B cell (primary cell): ENCODE results near the gene FASTK. TPM values are rescaled to one million over a fixed set of nuclear protein-coding genes. Genes with fewer than 3 reads are reported as not detected.

Experiments used
- ATAC-seq: fragments of 200-7000 bp; cut with Tn5 transposase; one replicate; pipeline ENCODE4 v1.10.0; 2021; ENCODE audit warnings: low read depth, mild to moderate bottlenecking, moderate number of reproducible peaks, moderate library complexity
- CTCF ChIA-PET: fragments of 350-600 bp; sonication (Branson Sonifier 250); formaldehyde crosslinking; loops from one replicate; lab custom pipeline; 2021; ENCODE audit warnings: antibody characterized with exemption, inconsistent platforms; lab: Charles Lee
- POLR2A ChIA-PET: fragments of 350-600 bp; sonication (Branson Sonifier 250); formaldehyde crosslinking; loops from one replicate; lab custom pipeline; 2021; ENCODE audit warnings: antibody characterized with exemption; lab: Charles Lee
- DNase-seq: peaks from one replicate; pipeline ENCODE4 v3.0.0; 2013
- H2AFZ ChIP-seq: 2 replicates; pipeline ENCODE4 v1.6.1; 2012; ENCODE audit warnings: mild to moderate bottlenecking, low read depth, low read length; ENCODE audit not compliant: insufficient read depth, poor library complexity, severe bottlenecking
- H3K27ac ChIP-seq, 2 donors: 1 replicate in 1 of 2; 2 replicates in 1 of 2; pipeline ENCODE4 v1.5.1; 2012 to 2013; ENCODE audit warnings: low read length in 2 of 2, mild to moderate bottlenecking in 2 of 2, moderate library complexity in 1 of 2
- H3K27me3 ChIP-seq, 4 experiments: fragments of 200-600 bp in 1 of 4; sonication (generic) in 1 of 4; replicated peaks in 1 of 4; 1 replicate in 2 of 4; 2 replicates in 2 of 4; pipeline versions ENCODE4 v1.6.1 to v1.7.0; 2013 to 2016; ENCODE audit warnings: low read length in 3 of 4, mild to moderate bottlenecking in 2 of 4, mixed read lengths in 1 of 4, moderate library complexity in 1 of 4; ENCODE audit not compliant: insufficient read depth in 4 of 4, control insufficient read depth in 3 of 4; ENCODE audit errors: control extremely low read depth in 1 of 4
- H3K36me3 ChIP-seq, 2 experiments: replicated peaks in 1 of 2; 1 replicate in 1 of 2; 2 replicates in 1 of 2; pipeline versions ENCODE4 v1.6.1 to v1.7.1; 2013; ENCODE audit warnings: low read length in 1 of 2; ENCODE audit not compliant: insufficient read depth in 2 of 2, control insufficient read depth in 1 of 2; ENCODE audit errors: control extremely low read depth in 1 of 2, extremely low read depth in 1 of 2
- H3K4me1 ChIP-seq, 2 donors: fragments of 200-600 bp in 1 of 2; sonication (generic) in 1 of 2; 1 replicate in 1 of 2; 2 replicates in 1 of 2; pipeline versions ENCODE4 v1.5.1 to v1.6.1; 2013 to 2017; ENCODE audit warnings: low read length in 2 of 2; ENCODE audit not compliant: control insufficient read depth in 2 of 2, insufficient read depth in 2 of 2
- H3K4me2 ChIP-seq: replicated peaks from 2 replicates; pipeline ENCODE3; 2012; ENCODE audit warnings: mild to moderate bottlenecking, low read depth, low read length; ENCODE audit not compliant: poor library complexity, severe bottlenecking
- H3K4me3 ChIP-seq, 5 experiments: fragments of 200-600 bp in 1 of 5; sonication (generic) in 1 of 5; 1 replicate in 3 of 5; 2 replicates in 2 of 5; pipeline versions ENCODE4 v1.5.1 to v1.7.0; 2011 to 2016; ENCODE audit warnings: low read length in 4 of 5, mild to moderate bottlenecking in 4 of 5, low read depth in 2 of 5, control low read depth in 1 of 5, moderate library complexity in 1 of 5; ENCODE audit not compliant: insufficient read depth in 1 of 5; ENCODE audit errors: control extremely low read depth in 1 of 5, extremely low read depth in 1 of 5
- H3K79me2 ChIP-seq: fragments of 200-600 bp; sonication (generic); one replicate; pipeline ENCODE4 v1.6.0; 2016; ENCODE audit warnings: low read length; ENCODE audit not compliant: control insufficient read depth, insufficient read depth
- H3K9ac ChIP-seq: fragments of 200-600 bp; sonication (generic); 2 replicates; pipeline ENCODE4 v1.6.1; 2017; ENCODE audit warnings: mild to moderate bottlenecking, low read length, moderate library complexity
- H3K9me3 ChIP-seq, 3 donors: one replicate each; pipeline versions ENCODE4 v1.6.1 to v1.7.1; 2013; ENCODE audit warnings: low read length in 2 of 3; ENCODE audit not compliant: control insufficient read depth in 2 of 3, insufficient read depth in 1 of 3; ENCODE audit errors: control extremely low read depth in 1 of 3
- H4K20me1 ChIP-seq: 2 replicates; pipeline ENCODE4 v1.6.0; 2012; ENCODE audit warnings: mild to moderate bottlenecking, low read length; ENCODE audit not compliant: insufficient read depth, control insufficient read depth, poor library complexity, severe bottlenecking
- H3K27ac Mint-ChIP-seq: one replicate; pipeline ENCODE4 v1.8.0; 2021; ENCODE audit warnings: mixed read lengths
- H3K27me3 Mint-ChIP-seq: one replicate; pipeline ENCODE4 v1.8.0; 2021; ENCODE audit warnings: mixed read lengths
- H3K4me1 Mint-ChIP-seq: one replicate; pipeline ENCODE4 v1.8.0; 2021; ENCODE audit warnings: mixed read lengths
- H3K4me3 Mint-ChIP-seq: one replicate; pipeline ENCODE4 v1.8.0; 2021; ENCODE audit warnings: mixed read lengths
- H3K9me3 Mint-ChIP-seq: one replicate; pipeline ENCODE4 v1.8.0; 2022; ENCODE audit warnings: mixed read lengths; ENCODE audit not compliant: insufficient read depth
- EZH2 ChIP-seq: IDR thresholded peaks from 2 replicates; pipeline ENCODE4 v1.6.1; 2012; ENCODE audit warnings: borderline replicate concordance, low read depth, mild to moderate bottlenecking, moderate library complexity, low read length; ENCODE audit not compliant: insufficient read depth, poor library complexity, severe bottlenecking
- WGBS: methylation state at CpG from one replicate; pipeline ENCODE4 v1.1.5; 2013; ENCODE audit warnings: missing lambda C conversion rate; ENCODE audit not compliant: insufficient coverage; 5-methylcytosine and 5-hydroxymethylcytosine counted together
- intact Hi-C: fragments of 100-400 bp; cut with micrococcal nuclease; formaldehyde crosslinking; loops from one replicate; pipeline ENCODE4 v1.10.0; 2022
- polyA plus RNA-seq: library from polyadenylated mRNA; depleted of rRNA; stranded (reverse); fragments of >200 nt; gene quantifications from 2 replicates; pipeline ENCODE4 v1.2.3, GENCODE V29; 2012
- total RNA-seq, 2 donors: library from RNA; stranded (reverse); fragments of 120-200 nt in 1 of 2; gene quantifications; 1 replicate in 1 of 2; 2 replicates in 1 of 2; pipeline versions ENCODE4 v1.2.3 to v1.2.4, GENCODE V29; 2013 to 2022
- TF ChIP-seq, protein P1 (sequence below): fragments of 200-600 bp; IDR thresholded peaks from one replicate; pipeline ENCODE4 v1.8.0; 2022; ENCODE audit warnings: antibody characterized with exemption, mild to moderate bottlenecking

The FASTK gene
- total and polyA plus RNA-seq, 2 donors (not counting 1 experiment from before 2014, with no cell fraction given), result 120 to 258 TPM

- Mint-ChIP-seq H3K9me3 (no peaks in the 10 kb centered on the region), H3K27ac (no peak overlapping the region), H3K27me3 (no peaks in the 10 kb centered on the region), H3K4me1 (peaks cover 25% of the 10 kb centered on the region), H3K4me3 (no peak overlapping the region)
- ATAC-seq, result no peak
- no peak for TF ChIP-seq EZH2
- TF ChIP-seq, protein P1, sequence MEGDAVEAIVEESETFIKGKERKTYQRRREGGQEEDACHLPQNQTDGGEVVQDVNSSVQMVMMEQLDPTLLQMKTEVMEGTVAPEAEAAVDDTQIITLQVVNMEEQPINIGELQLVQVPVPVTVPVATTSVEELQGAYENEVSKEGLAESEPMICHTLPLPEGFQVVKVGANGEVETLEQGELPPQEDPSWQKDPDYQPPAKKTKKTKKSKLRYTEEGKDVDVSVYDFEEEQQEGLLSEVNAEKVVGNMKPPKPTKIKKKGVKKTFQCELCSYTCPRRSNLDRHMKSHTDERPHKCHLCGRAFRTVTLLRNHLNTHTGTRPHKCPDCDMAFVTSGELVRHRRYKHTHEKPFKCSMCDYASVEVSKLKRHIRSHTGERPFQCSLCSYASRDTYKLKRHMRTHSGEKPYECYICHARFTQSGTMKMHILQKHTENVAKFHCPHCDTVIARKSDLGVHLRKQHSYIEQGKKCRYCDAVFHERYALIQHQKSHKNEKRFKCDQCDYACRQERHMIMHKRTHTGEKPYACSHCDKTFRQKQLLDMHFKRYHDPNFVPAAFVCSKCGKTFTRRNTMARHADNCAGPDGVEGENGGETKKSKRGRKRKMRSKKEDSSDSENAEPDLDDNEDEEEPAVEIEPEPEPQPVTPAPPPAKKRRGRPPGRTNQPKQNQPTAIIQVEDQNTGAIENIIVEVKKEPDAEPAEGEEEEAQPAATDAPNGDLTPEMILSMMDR, result peak; percentile 37
- Histone ChIP-seq H3K27ac (no peak overlapping the region), H2AFZ (no peak overlapping the region), H3K9me3 (no peaks in the 10 kb centered on the region), H4K20me1 (peaks cover 21% of the 10 kb centered on the region), H3K27me3 (no peaks in the 10 kb centered on the region), H3K36me3 (peaks cover 0 to 15% of the 10 kb centered on the region in 2 experiments), H3K4me2 (no peak overlapping the region), H3K9ac (no peak overlapping the region), H3K4me3 (no peak overlapping the region), H3K4me1 (peaks cover 19 to 31% of the 10 kb centered on the region in 2 donors), H3K79me2 (peaks cover 27% of the 10 kb centered on the region)
- WGBS, result 91% methylated on average over 32 of the region's 33 CpGs
- ChIA-PET CTCF (interaction anchor here (1.5 kb wide), 1 partner anchor 9 kb away, joined by 4 read pairs; no protein-coding TSS in a partner anchor), POLR2A (interaction anchor here (0.6 kb wide), 1 partner anchor 799 kb away, joined by 3 read pairs; no protein-coding TSS in a partner anchor)
- intact Hi-C loops, result no loop called here
- DNase-seq, result peak; percentile 40
These were observed 3.5 kb downstream of the FASTK start for GRCh38 chr7:151076863-151077704.

- Histone ChIP-seq H3K9ac (no peak overlapping the region), H2AFZ (no peak overlapping the region), H3K36me3 (peaks cover 0 to 20% of the 10 kb centered on the region in 2 experiments), H3K4me3 (no peak overlapping the region), H4K20me1 (peaks cover 10% of the 10 kb centered on the region), H3K27ac (no peak overlapping the region), H3K9me3 (no peaks in the 10 kb centered on the region), H3K27me3 (no peaks in the 10 kb centered on the region), H3K79me2 (peaks cover 16% of the 10 kb centered on the region), H3K4me2 (no peak overlapping the region), H3K4me1 (peaks cover 11 to 22% of the 10 kb centered on the region in 2 donors)
- ATAC-seq, result no peak
- no peaks in the 10 kb centered on the region for H3K9me3 Mint-ChIP-seq
- DNase-seq, result peak; percentile 11
- ChIA-PET CTCF (interaction anchor here (1.5 kb wide), 1 partner anchor 8 kb away, joined by 4 read pairs; no protein-coding TSS in a partner anchor), POLR2A (interaction anchor here (0.6 kb wide), 1 partner anchor 800 kb away, joined by 3 read pairs; no protein-coding TSS in a partner anchor)
- 94% methylated on average over 13 of the region's 22 CpGs for WGBS
- TF ChIP-seq EZH2, result no peak
- TF ChIP-seq, protein P1, result no peak
- peaks cover 20% of the 10 kb centered on the region for H3K4me1 Mint-ChIP-seq
- intact Hi-C loops, result no loop called here
- H3K4me3 Mint-ChIP-seq, result no peak overlapping the region
- H3K27me3 Mint-ChIP-seq, result no peaks in the 10 kb centered on the region
- no peak overlapping the region for H3K27ac Mint-ChIP-seq
These were observed 4.6 kb downstream of the FASTK start for GRCh38 chr7:151075978-151076426.
